Loucy (cell line): ENCODE results near the gene ERFL.

Source experiments
- H2AFZ ChIP-seq: fragments of 200-600 bp; sonication (generic); 2 replicates; pipeline ENCODE4 v1.6.0; 2016; ENCODE audit warnings: antibody characterized with exemption, mild to moderate bottlenecking, low read length, moderate library complexity
- H3F3A ChIP-seq: fragments of 200-600 bp; 2 replicates; pipeline ENCODE4 v1.6.0; 2016; ENCODE audit warnings: antibody characterized with exemption, low read depth, mild to moderate bottlenecking
- H3K27me3 ChIP-seq: fragments of 200-600 bp; sonication (generic); 2 replicates; pipeline ENCODE4 v1.6.1; 2014; ENCODE audit warnings: low read length, mild to moderate bottlenecking; ENCODE audit not compliant: insufficient read depth, poor library complexity, severe bottlenecking
- H3K36me3 ChIP-seq: fragments of 200-600 bp; sonication (generic); 2 replicates; pipeline ENCODE4 v1.6.1; 2016; ENCODE audit warnings: low read length; ENCODE audit not compliant: insufficient read depth
- H3K4me1 ChIP-seq: fragments of 200-600 bp; sonication (generic); 2 replicates; pipeline ENCODE4 v1.5.1; 2014; ENCODE audit warnings: low read length, mild to moderate bottlenecking; ENCODE audit not compliant: insufficient read depth, poor library complexity, severe bottlenecking
- H3K4me2 ChIP-seq: fragments of 200-600 bp; sonication (generic); 2 replicates; pipeline ENCODE4 v1.6.0; 2014; ENCODE audit warnings: antibody characterized with exemption, low read length, low read depth, mild to moderate bottlenecking; ENCODE audit not compliant: poor library complexity, severe bottlenecking
- H3K4me3 ChIP-seq: fragments of 200-600 bp; sonication (generic); 2 replicates; pipeline ENCODE4 v1.5.1; 2014; ENCODE audit warnings: low read length, mild to moderate bottlenecking, mixed read lengths; ENCODE audit not compliant: poor library complexity, severe bottlenecking
- H3K79me2 ChIP-seq: fragments of 200-600 bp; sonication (generic); 2 replicates; pipeline ENCODE4 v1.6.1; 2014; ENCODE audit warnings: low read length; ENCODE audit not compliant: insufficient read depth
- H3K9ac ChIP-seq: fragments of 200-600 bp; sonication (generic); 2 replicates; pipeline ENCODE4 v1.6.0; 2014; ENCODE audit warnings: mild to moderate bottlenecking, low read depth, low read length, moderate library complexity; ENCODE audit not compliant: poor library complexity, severe bottlenecking
- H3K9me2 ChIP-seq: fragments of 200-600 bp; sonication (generic); replicated peaks from 2 replicates; pipeline ENCODE4 v1.6.1; 2016; ENCODE audit warnings: low read depth, low read length, mixed read lengths
- H3K9me3 ChIP-seq: fragments of 200-600 bp; sonication (generic); 2 replicates; pipeline ENCODE4 v1.6.1; 2014; ENCODE audit warnings: mild to moderate bottlenecking, antibody characterized with exemption, low read length, low read depth; ENCODE audit not compliant: insufficient read depth
- H4K20me1 ChIP-seq: fragments of 200-600 bp; sonication (generic); 2 replicates; pipeline ENCODE4 v1.6.0; 2014; ENCODE audit warnings: antibody characterized with exemption, low read length, mild to moderate bottlenecking; ENCODE audit not compliant: insufficient read depth, poor library complexity, severe bottlenecking
- CTCF ChIP-seq: fragments of 200-600 bp; sonication (generic); conservative IDR thresholded peaks from 2 replicates; pipeline ENCODE4 v1.5.1; 2014; ENCODE audit warnings: mild to moderate bottlenecking, antibody characterized with exemption, low read length
- EZH2phosphoT487 ChIP-seq: fragments of 200-600 bp; IDR thresholded peaks from 2 replicates; pipeline ENCODE4 v1.6.1; 2018; ENCODE audit warnings: antibody characterized with exemption, mild to moderate bottlenecking, moderate library complexity, borderline replicate concordance

Gene ERFL

GRCh38 chr19:41886761-41887710, 41.2 kb downstream of the ERFL start:
- Histone ChIP-seq H3K9me2 (no peaks in the 10 kb centered on the region), H3K36me3 (peaks cover 11% of the 10 kb centered on the region; the same call in 1 of the 2 replicates), H3K9ac (peak overlapping the region; percentile 77), H3K4me1 (peaks cover 52% of the 10 kb centered on the region), H3K79me2 (peaks cover 69% of the 10 kb centered on the region), H3K9me3 (no peaks in the 10 kb centered on the region), H2AFZ (no peak overlapping the region), H3F3A (peaks cover 8% of the 10 kb centered on the region), H4K20me1 (peaks cover 29% of the 10 kb centered on the region), H3K4me3 (peak overlapping the region; percentile 74), H3K4me2 (peak overlapping the region; percentile 87), H3K27me3 (no peaks in the 10 kb centered on the region)
- no peak for TF ChIP-seq EZH2phosphoT487
- no peak for TF ChIP-seq CTCF

GRCh38 chr19:41883821-41884733, 44.2 kb downstream of the ERFL start:
- H3K4me3 ChIP-seq, result peak overlapping the region; percentile 98
- peaks cover 65% of the 10 kb centered on the region for H3K79me2 ChIP-seq
- TF ChIP-seq CTCF, result no peak
- no peak for TF ChIP-seq EZH2phosphoT487
- peaks cover 2% of the 10 kb centered on the region; the same call in 1 of the 2 replicates for H3K36me3 ChIP-seq
- peak overlapping the region; percentile 30; the same call in 1 of the 2 replicates for H2AFZ ChIP-seq
- peaks cover 9% of the 10 kb centered on the region for H3F3A ChIP-seq
- H3K9me2 ChIP-seq, result no peaks in the 10 kb centered on the region
- peak overlapping the region; percentile 86 for H3K4me2 ChIP-seq
- no peaks in the 10 kb centered on the region for H3K9me3 ChIP-seq
- H4K20me1 ChIP-seq, result peaks cover 29% of the 10 kb centered on the region
- peak overlapping the region; percentile 90 for H3K9ac ChIP-seq
- peaks cover 40% of the 10 kb centered on the region for H3K4me1 ChIP-seq
- H3K27me3 ChIP-seq, result no peaks in the 10 kb centered on the region

GRCh38 chr19:41883463-41883820, 44.8 kb downstream of the ERFL start:
- Histone ChIP-seq H3K27me3 (no peaks in the 10 kb centered on the region), H3F3A (peaks cover 9% of the 10 kb centered on the region), H3K4me3 (peak overlapping the region; percentile 98), H3K79me2 (peaks cover 66% of the 10 kb centered on the region), H2AFZ (no peak overlapping the region), H3K9me3 (no peaks in the 10 kb centered on the region), H3K9me2 (no peaks in the 10 kb centered on the region), H4K20me1 (peaks cover 26% of the 10 kb centered on the region), H3K36me3 (no peaks in the 10 kb centered on the region), H3K4me2 (peak overlapping the region; percentile 86), H3K4me1 (peaks cover 37% of the 10 kb centered on the region), H3K9ac (peak overlapping the region; percentile 90)
- TF ChIP-seq EZH2phosphoT487, result no peak
- TF ChIP-seq CTCF, result no peak
